ENCODE data around the gene CD244.
"Not testable (repeated sequence)": the region's sequence is repeated elsewhere in the genome, so short reads cannot be mapped to it uniquely, and the experiment has no call there.

CD244 gene

DNA sequence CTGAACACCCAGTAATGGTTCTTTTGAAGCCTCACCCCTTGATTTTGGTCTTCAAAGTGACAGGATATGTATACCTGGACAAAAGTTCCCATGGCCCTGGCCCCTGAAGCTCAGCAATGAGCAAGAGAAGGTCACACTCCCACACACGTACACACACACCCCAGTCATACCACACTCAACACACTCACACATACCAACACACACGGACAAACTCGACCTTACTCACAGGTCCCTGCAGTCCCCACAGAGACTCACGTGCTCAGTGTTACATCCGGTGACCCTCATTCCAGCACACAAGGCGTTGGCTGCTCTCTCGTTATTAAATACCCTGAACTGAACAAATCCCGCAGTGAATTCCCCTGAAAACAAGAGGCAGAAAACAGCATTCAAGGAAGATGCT, 16.4 kb upstream of the CD244 start:
- no peak for DNase-seq (ENCODE audit: low read depth)

DNA sequence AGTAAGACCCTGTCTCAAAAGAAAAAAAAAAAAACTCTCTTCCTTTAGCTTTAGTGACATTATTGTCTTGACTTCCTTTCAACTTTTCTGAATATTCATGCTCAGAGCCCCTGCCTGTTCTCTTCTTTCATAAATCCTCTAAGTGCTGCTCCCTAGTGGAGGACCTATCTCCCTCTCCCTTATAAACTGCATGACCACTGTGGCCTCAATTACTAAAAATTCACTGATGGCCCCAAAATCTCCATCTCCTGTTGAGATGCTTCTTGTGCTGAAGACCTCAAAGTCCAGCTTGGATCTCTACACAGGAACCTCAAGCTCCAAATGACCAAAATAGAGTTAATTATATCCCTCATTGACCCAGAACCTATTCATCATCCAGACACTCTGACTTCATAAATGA, 14.5 kb upstream of the CD244 start:
- DNase-seq (ENCODE audit: low read depth): no peak

DNA sequence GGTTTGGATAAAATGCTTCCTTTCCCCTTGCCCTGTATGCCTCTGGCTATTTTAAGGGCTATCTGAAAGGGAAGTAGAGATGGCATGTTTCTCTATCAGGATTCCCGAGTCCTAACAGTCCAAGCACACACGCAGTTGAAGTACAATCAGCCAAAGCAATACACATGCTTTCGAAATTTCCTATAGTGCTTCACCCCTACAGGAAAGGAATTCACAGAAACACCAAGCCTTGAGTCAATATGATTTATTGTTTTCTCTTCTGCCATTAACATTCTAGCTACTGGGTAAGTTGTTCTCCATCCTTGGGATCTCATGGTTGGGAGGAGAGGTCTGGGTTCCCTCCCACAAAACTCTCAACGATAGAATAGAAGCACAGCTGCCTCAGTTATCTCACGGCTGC, 13.6 kb upstream of the CD244 start:
- no peak for DNase-seq (ENCODE audit: low read depth)

DNA sequence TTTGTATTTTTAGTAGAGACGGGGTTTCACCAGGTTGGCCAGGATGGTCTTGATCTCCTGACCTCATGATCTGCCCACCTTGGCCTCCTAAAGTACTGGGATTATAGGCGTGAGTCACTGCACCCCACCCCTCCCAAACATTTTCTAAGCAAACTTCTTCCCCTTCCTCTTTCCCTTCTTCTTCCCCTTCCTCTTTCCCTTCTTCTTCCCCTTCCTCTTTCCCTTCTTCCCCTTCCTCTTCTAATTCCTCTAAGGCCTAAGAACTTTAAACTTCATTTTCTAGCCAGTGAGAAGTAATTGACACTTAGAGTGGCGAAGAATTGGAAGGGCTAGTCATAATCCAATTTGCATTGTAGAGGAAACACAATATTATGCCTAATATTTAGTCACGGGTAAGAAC, 12.9 kb upstream of the CD244 start:
- not testable (repeated sequence) for DNase-seq (ENCODE audit: low read depth)

DNA sequence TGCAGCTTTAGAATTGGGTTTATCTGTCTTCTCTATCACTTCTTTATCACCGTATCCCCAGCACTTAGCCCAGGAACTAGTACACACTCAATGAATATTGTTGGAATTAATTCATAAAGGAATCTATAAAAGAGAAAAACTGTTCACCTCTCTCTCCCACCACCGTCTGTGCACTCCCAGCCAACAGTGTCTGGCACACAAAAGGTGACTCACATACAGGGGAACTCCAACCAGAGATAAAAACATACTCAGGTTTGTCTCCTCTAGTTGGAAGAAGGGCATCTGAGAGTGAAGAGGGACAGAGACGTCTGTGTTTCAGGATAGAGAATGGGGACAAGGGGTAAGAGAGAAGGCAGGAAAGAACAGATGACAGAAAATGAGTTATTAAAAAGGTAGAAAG, 12.2 kb upstream of the CD244 start:
- DNase-seq (ENCODE audit: low read depth): no peak

DNA sequence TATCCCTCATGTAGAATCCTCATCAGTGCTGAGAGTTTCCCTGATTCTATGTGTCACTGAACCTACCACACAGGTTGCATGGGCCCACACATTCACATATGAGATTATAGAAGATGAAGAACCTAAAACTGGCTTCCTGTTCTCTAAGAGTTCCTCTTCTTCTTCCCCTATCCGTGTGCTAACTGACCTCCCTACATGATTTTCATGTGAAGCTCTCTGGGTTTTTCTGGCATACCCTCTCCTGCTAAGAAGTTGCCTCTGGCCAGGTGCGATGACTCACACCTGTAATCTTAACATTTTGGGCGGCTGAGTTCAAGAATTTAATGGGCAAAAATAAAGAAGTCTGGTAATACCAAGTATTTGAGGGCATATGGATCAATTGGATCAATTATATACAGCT, 5.5 kb upstream of the CD244 start:
- DNase-seq (ENCODE audit: low read depth): no peak

DNA sequence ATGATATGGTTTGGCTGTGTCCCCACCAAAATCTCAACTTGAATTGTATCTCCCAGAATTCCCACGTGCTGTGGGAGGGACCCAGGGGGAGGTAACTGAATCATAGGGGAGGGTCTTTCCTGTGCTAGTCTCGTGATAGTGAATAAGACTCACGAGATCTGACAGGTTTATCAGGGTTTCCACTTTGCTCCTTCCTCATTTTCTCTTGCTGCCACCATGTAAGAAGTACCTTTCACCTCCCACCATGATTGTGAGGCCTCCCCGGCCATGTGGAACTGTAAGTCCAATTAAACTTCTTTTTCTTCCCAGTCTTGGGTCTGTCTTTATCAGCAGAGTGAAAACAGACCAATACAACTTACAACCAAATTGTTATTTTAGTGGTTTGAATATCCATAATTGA, 5.0 kb upstream of the CD244 start:
- peak; percentile 38 for DNase-seq (ENCODE audit: low read depth)

DNA sequence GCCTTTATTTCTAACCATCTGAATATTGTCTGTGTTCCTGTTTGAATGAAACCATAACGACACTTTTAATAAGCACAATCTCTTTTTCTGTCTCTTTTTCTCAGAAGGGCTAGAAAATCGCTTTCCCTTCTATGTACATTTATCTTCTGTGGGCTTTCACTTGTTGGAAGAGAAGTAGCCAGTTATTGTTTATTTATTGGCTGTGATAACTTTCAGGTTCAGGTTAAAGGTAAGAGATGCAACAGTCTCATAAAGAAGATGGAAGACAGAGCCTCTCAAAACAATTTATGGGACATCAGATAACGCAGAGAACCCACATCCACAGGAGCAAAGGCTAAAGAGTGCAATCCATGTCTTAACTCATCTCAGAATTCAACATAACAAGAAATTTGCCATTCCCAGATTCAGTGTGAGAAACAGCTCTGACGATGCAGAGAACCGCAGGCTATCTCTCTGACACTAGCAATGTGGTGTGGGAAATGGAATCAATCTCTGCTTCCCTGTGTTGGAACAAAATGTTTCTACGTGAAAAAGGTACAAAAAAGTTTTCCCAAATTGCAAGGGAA, 4.1 kb upstream of the CD244 start:
- DNase-seq (ENCODE audit: low read depth): no peak

DNA sequence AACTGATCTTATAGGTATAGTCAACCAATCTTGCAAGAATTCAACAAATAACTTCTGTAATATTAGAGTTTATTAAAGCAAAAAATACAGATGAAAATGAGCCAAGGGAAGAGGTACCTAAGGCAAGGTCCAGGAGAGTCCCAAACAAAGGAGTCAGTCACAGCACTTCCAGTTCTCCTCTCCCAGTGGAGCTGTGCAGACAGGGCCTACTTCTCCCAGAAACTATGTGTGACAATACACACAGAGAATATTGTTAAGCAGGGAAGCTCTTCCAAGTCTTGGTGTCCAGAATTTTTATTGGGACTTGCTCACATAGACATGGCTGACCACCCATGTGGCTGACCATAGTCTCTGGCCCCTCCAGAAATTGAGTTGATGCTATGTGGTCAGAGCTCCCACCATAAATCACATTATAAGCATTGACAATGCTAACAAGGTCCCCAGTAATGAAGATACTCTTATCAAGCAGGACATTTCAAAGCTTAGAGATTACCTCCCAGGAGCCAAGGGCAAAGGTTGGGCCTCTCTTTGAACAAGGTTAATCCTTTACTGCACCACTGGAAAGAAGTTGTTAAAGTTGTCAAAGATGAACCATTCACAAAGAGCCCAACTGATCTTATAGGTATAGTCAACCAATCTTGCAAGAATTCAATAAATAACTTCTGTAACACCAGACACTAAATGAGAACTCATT, 3.5 kb upstream of the CD244 start:
- no peak for DNase-seq (ENCODE audit: low read depth)

DNA sequence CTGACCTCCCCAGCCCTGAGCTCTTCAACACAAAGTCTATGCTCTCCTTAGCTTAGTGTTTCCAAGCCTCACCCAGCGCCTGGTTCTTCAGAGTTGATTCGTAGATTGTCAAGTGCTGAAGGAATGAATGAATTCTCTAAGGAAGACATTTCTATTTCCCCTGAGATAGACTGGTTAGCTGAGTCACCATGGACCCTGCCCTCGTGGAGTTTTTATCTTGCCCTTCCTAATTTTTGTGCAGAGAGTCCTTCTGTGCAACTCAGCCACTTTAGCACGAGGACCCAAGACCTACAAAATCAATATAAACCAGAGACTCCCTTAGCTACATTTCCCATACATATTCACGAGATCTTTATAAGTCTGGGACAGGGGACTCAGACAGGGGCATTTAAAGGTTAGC, 2.6 kb upstream of the CD244 start:
- no peak for DNase-seq (ENCODE audit: low read depth)

DNA sequence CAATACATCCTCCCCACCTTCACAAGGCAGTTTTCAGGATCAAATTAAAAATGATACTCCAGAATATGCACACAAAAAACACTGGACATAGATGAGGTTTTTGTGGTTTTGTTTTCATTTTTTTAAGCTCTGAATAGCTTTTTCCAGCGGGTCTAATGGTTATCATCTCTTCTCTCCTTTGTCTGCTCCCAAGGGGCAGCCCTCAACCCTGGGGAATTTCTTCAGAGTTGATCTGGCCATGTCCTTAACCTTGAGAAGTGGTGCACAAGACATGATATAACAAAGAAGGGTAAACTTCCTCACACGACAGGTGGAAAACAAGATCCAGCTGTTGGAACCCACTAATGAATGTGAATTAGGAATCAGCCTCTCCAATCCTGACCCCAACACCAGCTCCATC, 1.5 kb upstream of the CD244 start:
- DNase-seq (ENCODE audit: low read depth): no peak

DNA sequence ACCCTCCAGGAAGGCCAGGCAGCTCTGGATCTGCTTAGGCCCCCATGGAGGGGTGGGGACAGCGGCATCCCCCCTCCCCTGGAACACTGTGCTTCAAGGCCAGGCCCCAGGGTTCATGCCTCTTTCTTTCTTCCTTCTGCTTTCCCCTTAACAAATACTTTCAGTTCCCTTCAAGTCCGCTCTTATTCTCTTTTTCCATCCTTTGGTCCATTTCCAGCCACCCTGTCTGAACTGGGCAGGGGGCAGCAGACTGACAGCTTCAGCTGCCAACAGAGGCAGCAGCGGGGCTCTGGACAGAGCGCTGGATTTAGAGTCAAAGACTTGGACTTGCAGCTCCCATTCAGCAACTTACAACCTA, 1.1 kb upstream of the CD244 start:
- no peak for DNase-seq (ENCODE audit: low read depth)

DNA sequence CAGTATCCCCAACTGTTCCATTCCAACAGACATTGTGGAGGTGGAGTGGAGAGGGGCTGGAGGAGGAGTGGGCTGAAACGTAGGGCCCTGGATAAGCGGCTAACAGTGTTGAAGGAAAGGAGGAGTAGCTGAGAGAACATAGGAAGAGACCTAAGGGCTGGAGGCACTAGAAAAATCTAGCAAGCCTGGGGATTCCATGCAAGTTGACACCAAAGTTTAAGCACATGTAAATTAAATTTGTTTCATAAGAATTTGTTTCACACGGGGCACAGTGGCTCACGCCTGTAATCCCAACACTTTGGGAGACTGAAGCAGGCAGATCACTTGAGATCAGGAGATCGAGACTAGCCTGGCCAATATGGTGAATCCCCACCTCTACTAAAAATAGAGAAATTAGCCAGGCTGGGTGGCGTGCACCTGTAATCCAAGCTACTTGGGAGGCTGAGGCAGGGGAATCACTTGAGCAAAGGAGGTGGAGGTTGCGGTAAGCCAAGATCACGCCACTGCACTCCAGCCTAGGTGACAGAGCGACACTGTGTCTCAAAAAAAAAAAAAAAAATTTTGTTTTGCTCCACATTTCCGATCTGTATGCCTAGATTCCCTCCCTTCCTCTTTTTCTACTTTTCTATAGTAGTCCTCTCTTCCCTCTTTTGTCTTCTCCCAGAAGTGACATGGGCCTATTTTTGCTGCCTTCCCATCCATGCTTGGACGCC, 530 bp upstream of the CD244 start:
- DNase-seq (ENCODE audit: low read depth): no peak

DNA sequence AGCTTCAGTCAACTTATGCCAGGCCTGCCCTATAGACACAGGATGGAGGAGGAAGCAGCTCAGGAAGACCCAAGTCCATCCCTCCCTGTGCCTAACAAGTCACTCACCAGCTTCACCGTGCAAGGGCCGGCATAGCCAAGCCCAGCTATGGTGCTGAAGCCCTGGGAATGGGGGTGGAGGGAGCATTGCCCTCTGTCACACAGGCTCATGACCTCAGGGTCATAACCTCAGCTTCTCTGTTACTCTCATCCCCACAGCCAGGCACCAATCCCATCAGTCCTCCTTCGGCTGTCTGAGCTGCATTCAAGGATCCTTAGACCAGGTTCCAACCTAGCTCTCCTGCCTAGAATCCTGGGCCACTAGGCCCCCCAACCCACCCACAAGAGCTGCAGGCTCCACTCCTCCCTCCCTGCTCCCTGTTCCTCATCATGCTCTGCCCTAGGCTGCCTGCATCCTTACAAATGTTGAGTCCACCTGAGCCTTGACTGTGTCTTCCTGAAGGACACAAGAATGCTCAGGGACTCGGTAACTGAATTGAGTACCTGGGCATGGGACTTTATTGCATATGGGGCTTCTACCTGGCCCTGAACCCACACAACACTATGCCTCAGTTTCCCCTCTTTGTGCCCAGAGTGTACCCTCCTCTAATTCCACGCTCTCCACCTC, 1.7 kb downstream of the CD244 start:
- no peak for DNase-seq (ENCODE audit: low read depth)

DNA sequence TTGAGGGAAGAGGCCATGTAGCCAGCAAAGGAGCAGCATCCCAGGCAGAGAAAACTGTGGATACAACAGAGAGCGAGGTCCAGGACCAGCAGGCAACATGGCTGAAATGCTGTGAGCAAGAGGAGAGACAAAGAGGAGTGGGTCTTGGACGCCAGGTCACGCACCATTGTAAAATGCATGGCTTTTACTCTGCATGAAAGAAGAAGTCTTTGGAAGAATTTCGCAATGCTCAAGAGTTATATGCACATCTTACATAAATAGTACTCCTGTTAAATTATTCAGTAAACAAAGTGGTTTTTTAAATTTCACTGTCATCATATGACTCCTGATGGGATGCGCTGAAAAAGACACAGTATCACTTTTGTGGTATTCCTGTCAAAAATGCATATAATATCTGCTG, 3.5 kb downstream of the CD244 start:
- no peak for DNase-seq (ENCODE audit: low read depth)

DNA sequence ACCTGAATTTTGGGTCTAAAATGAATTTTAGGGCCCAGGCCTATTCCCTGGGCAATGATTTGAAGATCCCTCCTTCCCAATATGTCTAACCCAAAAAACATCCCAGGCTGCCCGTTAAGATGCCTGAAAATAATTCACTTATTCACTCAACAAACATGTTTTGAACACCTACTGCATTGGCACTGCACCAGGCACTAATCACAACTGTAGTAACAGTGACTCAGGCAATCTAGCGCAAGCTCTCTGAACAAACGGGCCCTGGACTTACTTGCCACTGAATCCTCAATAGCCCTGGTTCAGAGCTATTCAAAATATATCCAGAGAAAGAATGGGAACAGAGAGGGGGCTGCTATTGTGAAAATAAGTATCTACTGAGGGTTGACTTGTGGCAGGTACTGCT, 4.2 kb downstream of the CD244 start:
- no peak for DNase-seq (ENCODE audit: low read depth)

DNA sequence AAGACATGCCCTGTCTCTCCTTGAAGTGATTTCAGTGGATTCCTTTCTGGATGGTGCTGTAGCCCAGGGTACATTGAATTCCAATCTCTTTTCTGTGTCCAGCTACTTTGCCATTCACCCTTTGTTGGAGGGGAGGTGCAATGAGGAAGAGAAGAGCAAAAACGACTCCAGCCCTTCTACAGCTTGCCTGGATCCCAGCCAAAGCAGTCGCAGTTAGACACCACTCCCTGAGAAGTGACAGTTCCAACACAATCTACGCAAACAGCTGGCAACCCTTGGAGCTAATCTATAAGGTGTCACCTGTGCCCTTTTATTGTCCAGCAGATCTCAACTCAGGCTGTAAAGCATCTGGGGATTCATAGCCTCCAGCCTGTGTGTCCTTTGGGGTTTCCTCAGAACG, 4.6 kb downstream of the CD244 start:
- no peak for DNase-seq (ENCODE audit: low read depth)

DNA sequence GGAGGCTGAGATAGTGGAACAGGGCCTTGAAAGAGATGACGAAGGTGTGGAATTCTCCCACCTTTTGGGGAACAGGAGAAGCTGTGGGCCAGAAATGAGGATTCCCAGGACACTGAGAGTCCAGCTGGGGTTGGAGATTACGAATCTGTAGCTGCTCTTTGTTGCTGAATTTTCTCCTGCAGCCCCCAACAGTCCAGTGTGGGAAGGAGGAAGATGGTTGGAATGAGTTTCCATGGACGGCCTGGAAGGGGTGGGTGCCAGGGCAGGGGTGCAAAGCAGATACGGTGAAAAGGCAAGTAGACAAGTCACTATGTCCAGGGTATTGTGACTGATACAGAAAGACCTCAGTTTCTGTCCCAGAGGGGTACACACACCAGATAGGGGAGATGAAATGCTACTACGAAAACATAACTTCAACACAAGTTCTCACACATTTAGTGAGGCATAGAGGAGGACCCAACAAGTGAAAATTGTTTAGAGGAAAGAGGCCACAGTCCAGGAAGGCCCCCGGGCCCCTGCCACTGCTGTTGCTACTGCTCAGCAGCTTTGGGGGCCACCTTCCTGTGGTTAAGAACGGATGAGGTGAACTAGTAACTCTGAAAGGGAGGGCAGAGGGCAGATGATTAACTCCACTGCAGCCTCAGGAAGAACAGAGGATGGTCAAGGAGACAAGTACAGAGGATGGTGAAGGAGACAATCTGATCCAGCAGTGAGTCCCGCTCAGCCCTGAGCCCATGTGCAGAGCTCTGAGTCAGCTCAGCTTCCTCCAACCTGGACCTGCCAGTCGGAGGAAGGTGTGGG, 7.3 kb downstream of the CD244 start:
- no peak for DNase-seq (ENCODE audit: low read depth)

DNA sequence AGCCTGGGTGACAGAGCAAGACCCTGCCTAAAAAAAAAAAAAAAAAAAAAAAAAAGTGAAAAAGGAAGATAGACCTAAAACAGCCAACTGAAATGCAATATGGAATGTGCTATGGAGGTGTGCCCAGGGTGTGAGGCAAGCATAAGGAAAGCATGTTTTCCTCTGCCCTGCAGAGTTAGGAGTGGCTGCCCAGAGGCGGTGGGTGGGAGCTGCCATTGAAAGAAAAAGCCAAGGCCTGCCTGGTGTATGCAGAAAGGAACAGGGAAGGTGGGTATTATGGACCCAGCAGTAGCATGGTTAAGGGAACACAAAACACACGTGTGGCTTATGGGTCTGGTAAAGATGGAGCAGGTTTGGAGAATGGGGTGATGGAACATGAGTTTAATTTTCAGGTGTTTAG, 8.9 kb downstream of the CD244 start:
- DNase-seq (ENCODE audit: low read depth): no peak

DNA sequence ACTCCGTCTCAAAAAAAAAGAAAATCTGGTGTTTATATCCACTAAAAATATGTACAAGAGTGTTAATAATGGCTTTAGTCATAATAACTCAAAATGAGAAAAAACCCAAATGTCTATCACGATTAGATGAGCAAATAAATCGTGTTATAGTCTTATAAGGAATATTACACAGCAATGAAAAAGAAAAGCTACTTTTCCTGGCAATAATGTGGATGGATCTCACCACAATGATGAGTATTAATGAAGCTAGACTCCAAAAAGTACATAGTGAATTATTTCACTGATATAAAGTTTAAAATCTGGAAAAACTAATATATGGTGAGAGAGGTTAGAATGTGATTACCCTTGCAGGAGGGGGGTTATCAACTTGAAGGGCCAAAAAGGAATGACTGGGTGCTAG, 9.7 kb downstream of the CD244 start:
- DNase-seq (ENCODE audit: low read depth): no peak

DNA sequence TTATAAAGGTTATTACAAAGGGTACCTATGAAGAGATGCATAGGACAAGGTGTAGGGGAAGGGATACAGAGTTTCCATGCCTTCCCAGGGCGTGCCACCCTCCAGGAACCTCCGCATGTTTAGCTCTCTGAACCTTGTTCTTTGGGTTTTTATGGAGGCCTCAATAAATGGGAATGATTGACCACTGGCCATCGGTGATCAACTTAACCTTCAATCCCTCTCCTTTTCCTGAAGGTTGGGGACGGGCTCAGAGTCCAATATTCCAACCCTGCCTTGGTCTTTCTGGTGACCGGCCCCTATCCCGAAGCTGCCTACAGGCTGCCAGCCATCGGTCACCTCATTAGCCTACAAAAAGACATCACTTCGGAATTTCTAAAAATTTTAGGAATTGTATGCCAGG, 11.7 kb downstream of the CD244 start:
- no peak for DNase-seq (ENCODE audit: low read depth)

DNA sequence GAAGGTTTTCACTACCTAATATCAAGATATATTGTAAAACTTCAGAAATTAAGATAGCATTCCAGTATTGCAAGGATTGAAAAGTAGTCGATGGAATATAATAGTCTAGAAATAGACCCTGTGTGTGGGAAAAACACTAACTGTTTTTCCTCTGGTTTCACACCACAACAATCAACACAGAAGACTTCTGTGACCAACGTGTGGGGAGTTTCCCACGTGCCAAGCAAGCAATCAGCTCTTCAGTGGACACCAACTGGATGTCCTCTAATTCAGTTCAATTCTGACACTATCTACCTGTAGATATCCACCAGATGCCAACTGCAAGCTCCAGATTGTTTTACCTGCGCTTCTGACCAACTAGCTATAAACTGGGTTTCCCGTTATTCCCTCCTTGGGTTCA, 12.1 kb downstream of the CD244 start:
- no peak for DNase-seq (ENCODE audit: low read depth)

DNA sequence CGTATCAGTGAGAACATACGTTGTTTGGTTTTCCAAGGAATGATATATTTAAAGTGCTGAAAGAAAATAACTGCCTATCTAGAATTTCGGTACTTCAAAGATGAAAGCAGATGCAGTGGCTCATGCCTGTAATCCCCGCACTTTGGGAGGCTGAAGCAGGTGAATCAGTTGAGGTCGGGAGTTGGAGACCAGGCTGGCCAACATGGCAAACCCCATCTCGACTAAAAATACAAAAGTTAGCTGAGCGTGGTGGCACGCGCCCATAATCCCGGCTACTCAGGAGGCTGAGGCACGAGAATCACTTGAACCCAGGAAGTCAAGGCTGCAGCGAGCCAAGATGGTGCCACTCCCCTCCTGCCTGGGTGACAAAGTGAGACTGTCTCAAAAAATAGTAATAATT, 16.4 kb downstream of the CD244 start:
- no peak for DNase-seq (ENCODE audit: low read depth)
